Breast epithelium (tissue), 4 donors: ENCODE results near the gene TGFB2. TPM values are rescaled to one million over a fixed set of nuclear protein-coding genes. Genes with fewer than 3 reads are reported as not detected.

ENCODE experiments used
- DNase-seq, 2 donors: peaks; one replicate each; pipeline ENCODE4 v3.0.0-alpha.2; 2019; ENCODE audit warnings: low spot score in 2 of 2
- H3K27ac ChIP-seq, 2 donors: fragments of 200-600 bp; sonication (generic) in 1 of 2; one replicate each; pipeline ENCODE4 v1.5.1; 2016 to 2019; ENCODE audit warnings: mild to moderate bottlenecking in 1 of 2
- H3K27me3 ChIP-seq, 2 donors: fragments of 200-600 bp; sonication (generic) in 1 of 2; one replicate each; pipeline versions ENCODE4 v1.5.1 to v1.6.0; 2017 to 2019; ENCODE audit warnings: control low read depth in 1 of 2, mild to moderate bottlenecking in 1 of 2
- H3K36me3 ChIP-seq: fragments of 200-600 bp; one replicate; pipeline ENCODE4 v1.5.1; 2019
- H3K4me1 ChIP-seq, 2 donors: fragments of 200-600 bp; sonication (generic); one replicate each; pipeline ENCODE4 v1.5.1; 2016 to 2019; ENCODE audit warnings: control low read depth in 1 of 2
- H3K4me3 ChIP-seq, 3 donors: fragments of 200-600 bp; sonication (generic); 1 replicate in 2 of 3; 2 replicates in 1 of 3; pipeline ENCODE4 v1.5.1; 2016 to 2019; ENCODE audit warnings: mild to moderate bottlenecking in 3 of 3, moderate library complexity in 2 of 3
- H3K9me3 ChIP-seq, 2 donors: fragments of 200-600 bp; sonication (generic) in 1 of 2; one replicate each; pipeline ENCODE4 v1.5.1; 2016 to 2019; ENCODE audit warnings: control low read depth in 1 of 2
- CTCF ChIP-seq, 3 donors: fragments of 450-650 bp; IDR thresholded peaks; one replicate each; pipeline ENCODE4 v1.5.1; 2016 to 2017; ENCODE audit warnings: antibody characterized with exemption in 3 of 3, mild to moderate bottlenecking in 3 of 3, moderate library complexity in 3 of 3
- POLR2A ChIP-seq: fragments of 450-650 bp; IDR thresholded peaks from one replicate; pipeline ENCODE4 v1.6.1; 2016; ENCODE audit warnings: antibody characterized with exemption, mild to moderate bottlenecking, moderate library complexity
- POLR2AphosphoS5 ChIP-seq, 3 donors: sonication (generic); formaldehyde crosslinking; IDR thresholded peaks; one replicate each; pipeline ENCODE4 v1.6.1; 2017; ENCODE audit warnings: antibody characterized with exemption in 3 of 3
- intact Hi-C: fragments of 100-400 bp; cut with DNase I; formaldehyde crosslinking; loops from one replicate; pipeline ENCODE4 v1.15.1; 2023; ENCODE audit warnings: low total_unique reads
- total RNA-seq, 3 donors: library from RNA; depleted of rRNA; stranded (reverse); fragments of >200 nt; gene quantifications; one replicate each; pipeline ENCODE4 v1.1.0, GENCODE V29; 2016

TGFB2 gene
- total RNA-seq, 3 donors from 2014 or later = 1.6 to 10.2 (median 9.5) TPM

- intact Hi-C loops = no loop called here
- Histone ChIP-seq H3K36me3 (no peaks in the 10 kb centered on the region), H3K4me1 (no peaks in the 10 kb centered on the region), H3K9me3 (no peaks in the 10 kb centered on the region), H3K27ac (no peak overlapping the region), H3K27me3 (no peaks in the 10 kb centered on the region), H3K4me3 (no peak overlapping the region)
- TF ChIP-seq CTCF (IDR thresholded peaks at IDR 0.05) (no peak), POLR2A (no peak), POLR2AphosphoS5 (IDR thresholded peaks at IDR 0.05) (no peak)
- no peak for DNase-seq
These were observed 43.5 kb downstream of the TGFB2 start for GRCh38 chr1:218388591-218388990.

- intact Hi-C loops = no loop called here
- Histone ChIP-seq H3K4me1 (no peaks in the 10 kb centered on the region), H3K27ac (no peak overlapping the region), H3K4me3 (no peak overlapping the region), H3K9me3 (no peaks in the 10 kb centered on the region), H3K27me3 (no peaks in the 10 kb centered on the region), H3K36me3 (no peaks in the 10 kb centered on the region)
- DNase-seq = no peak
- no peak for TF ChIP-seq CTCF (IDR thresholded peaks at IDR 0.05)
- TF ChIP-seq POLR2A = no peak
- no peak for TF ChIP-seq POLR2AphosphoS5 (IDR thresholded peaks at IDR 0.05)
These were observed 45.5 kb downstream of the TGFB2 start for GRCh38 chr1:218390618-218391017.

- no peaks in the 10 kb centered on the region for H3K36me3 ChIP-seq
- no peak for TF ChIP-seq POLR2AphosphoS5 (IDR thresholded peaks at IDR 0.05)
- TF ChIP-seq CTCF (IDR thresholded peaks at IDR 0.05) = no peak
- no peak for TF ChIP-seq POLR2A
- DNase-seq = no peak
- no peaks in the 10 kb centered on the region for H3K27me3 ChIP-seq
- H3K9me3 ChIP-seq = no peaks in the 10 kb centered on the region
- no peak overlapping the region for H3K4me3 ChIP-seq
- H3K27ac ChIP-seq = no peak overlapping the region
- no peaks in the 10 kb centered on the region for H3K4me1 ChIP-seq
- intact Hi-C loops = no loop called here
These were observed 47.6 kb downstream of the TGFB2 start for GRCh38 chr1:218392780-218393179.

DNA sequence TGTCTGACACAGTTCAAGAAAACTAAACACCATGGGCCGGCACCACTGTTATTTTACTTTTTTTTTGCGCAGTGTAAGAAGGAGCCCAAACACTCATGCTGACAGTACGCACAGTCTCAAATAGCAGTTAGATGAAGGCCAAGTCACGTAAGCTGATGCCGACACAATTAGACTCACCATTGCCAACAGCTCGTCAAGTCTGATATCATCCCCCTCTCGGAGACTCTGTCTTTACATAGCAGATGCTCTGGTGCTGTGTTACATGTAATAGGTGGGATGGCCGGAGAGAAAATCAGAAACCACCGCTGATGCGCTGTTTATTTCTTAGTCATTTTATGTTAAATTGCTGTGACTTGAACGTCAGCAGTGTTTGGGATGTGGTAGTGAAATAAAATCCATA is 49.3 kb downstream of the TGFB2 start:
- DNase-seq = no peak
- Histone ChIP-seq H3K36me3 (no peaks in the 10 kb centered on the region), H3K27ac (no peak overlapping the region), H3K9me3 (no peaks in the 10 kb centered on the region), H3K4me1 (no peaks in the 10 kb centered on the region), H3K27me3 (no peaks in the 10 kb centered on the region), H3K4me3 (no peak overlapping the region)
- intact Hi-C loops = no loop called here
- TF ChIP-seq CTCF (IDR thresholded peaks at IDR 0.05) (no peak), POLR2AphosphoS5 (IDR thresholded peaks at IDR 0.05) (no peak), POLR2A (no peak)

GRCh38 chr1:218394989-218395388 is 49.9 kb downstream of the TGFB2 start:
- Histone ChIP-seq H3K36me3 (no peaks in the 10 kb centered on the region), H3K9me3 (no peaks in the 10 kb centered on the region), H3K27ac (no peak overlapping the region), H3K27me3 (no peaks in the 10 kb centered on the region), H3K4me3 (no peak overlapping the region), H3K4me1 (no peaks in the 10 kb centered on the region)
- DNase-seq = no peak
- intact Hi-C loops = no loop called here
- no peak for TF ChIP-seq CTCF (IDR thresholded peaks at IDR 0.05)
- TF ChIP-seq POLR2A = no peak
- TF ChIP-seq POLR2AphosphoS5 (IDR thresholded peaks at IDR 0.05) = no peak
